Psoas muscle (tissue), 8 donors: Measurements from ENCODE around the gene TSPAN2. TPM values are rescaled to one million over a fixed set of nuclear protein-coding genes. Genes with fewer than 3 reads are reported as not detected.

ENCODE experiments used
- ATAC-seq, 4 donors: fragments of 200-7000 bp; cut with Tn5 transposase; one replicate each; pipeline ENCODE4 v1.9.1; 2020; ENCODE audit warnings: moderate library complexity in 3 of 4, mild to moderate bottlenecking in 2 of 4
- DNase-seq, 2 donors: peaks; one replicate each; pipeline ENCODE4 v3.0.0-alpha.2; 2020
- H3K27ac ChIP-seq: fragments of 200-600 bp; one replicate; pipeline ENCODE4 v1.8.0; 2022
- H3K27me3 ChIP-seq, 3 donors: fragments of 200-600 bp in 1 of 3; one replicate each; pipeline versions ENCODE4 v1.6.1 to v1.8.0; 2013 to 2022; ENCODE audit warnings: low read length in 2 of 3, mild to moderate bottlenecking in 2 of 3, moderate library complexity in 1 of 3; ENCODE audit not compliant: insufficient read depth in 3 of 3
- H3K36me3 ChIP-seq, 2 donors: fragments of 200-600 bp in 1 of 2; one replicate each; pipeline versions ENCODE4 v1.6.1 to v1.8.0; 2013 to 2022; ENCODE audit warnings: low read depth in 1 of 2, mild to moderate bottlenecking in 1 of 2, moderate library complexity in 1 of 2; ENCODE audit not compliant: insufficient read depth in 1 of 2
- H3K4me1 ChIP-seq: fragments of 200-600 bp; one replicate; pipeline ENCODE4 v1.8.0; 2022
- H3K4me3 ChIP-seq: fragments of 200-600 bp; one replicate; pipeline ENCODE4 v1.8.0; 2022; ENCODE audit warnings: mild to moderate bottlenecking
- H3K9me3 ChIP-seq: fragments of 200-600 bp; one replicate; pipeline ENCODE4 v1.8.0; 2022
- WGBS, 3 donors: extraction: QIAGEN DNeasy Blood & Tissue Kit; methylation state at CpG; one replicate each; pipeline versions ENCODE4 v1.1.6 to v1.1.7; 2013; 5-methylcytosine and 5-hydroxymethylcytosine counted together
- intact Hi-C, 2 donors: fragments of 100-400 bp; cut with DNase I; formaldehyde crosslinking; loops; one replicate each; pipeline versions ENCODE4 v1.11.0 to v1.14.2; 2022
- polyA plus RNA-seq, 3 donors: library from polyadenylated mRNA; stranded (reverse); fragments of 200-250 nt; gene quantifications; one replicate each; pipeline ENCODE4 v1.2.3, GENCODE V29; 2013
- total RNA-seq, 4 donors: library from RNA; stranded (reverse); fragmentation: NEBNext Ultra II Directional in 2 of 4; extraction: Animal tissue kit (Norgen Biotek cat#: 25700) in 2 of 4; gene quantifications; one replicate each; pipeline versions ENCODE4 v1.2.1 to v1.2.4, GENCODE V29; 2021 to 2023
- TF ChIP-seq, protein P1 (sequence below): fragments of 200-600 bp; IDR thresholded peaks from one replicate; pipeline ENCODE4 v1.8.0; 2022; ENCODE audit warnings: antibody characterized with exemption
- donor health status: healthy with polysubstance abuse.
- donor health status: DM: no; HTN: no; CAD: no; lungs with moderate emphysema.
- donor health status: Bipolar disorder and iron deficiency.
- donor health status: healthy.
- donor health status: DM: yes; HTN: yes; CAD: no.
- donor health status: DM: no; HTN: no; CAD: no.
- donor health status: DM: no; HTN: no; CAD: no.
- donor health status: DM: yes; HTN: yes; CAD: no.

Gene TSPAN2
- total and polyA plus RNA-seq, 7 donors = 0.87 to 2.3 (median 1.4) TPM

DNA sequence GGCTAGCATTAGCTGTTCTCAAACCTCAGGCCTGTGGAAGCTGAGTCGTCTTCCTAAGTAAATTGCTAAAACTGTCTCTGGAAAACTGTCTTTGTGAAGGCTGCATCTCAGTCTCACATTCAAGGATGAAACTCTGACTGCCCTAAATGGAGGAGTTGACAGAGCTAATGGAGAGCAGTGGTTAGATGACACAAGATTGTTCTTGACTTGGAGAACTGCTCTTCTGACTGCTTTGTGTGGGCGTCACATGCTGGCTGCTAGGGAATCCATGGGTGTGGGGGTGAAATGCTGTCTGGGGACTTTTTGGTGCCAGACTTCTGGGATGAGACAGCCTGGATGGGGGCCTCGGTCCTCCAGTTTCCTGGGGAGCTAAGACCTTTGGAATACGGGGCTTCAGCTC lies 24.5 kb upstream of the TSPAN2 start:
- 83 to 85% (median 84%) methylated on average over 4 of the region's 4 CpGs for WGBS, 3 donors
- DNase-seq = no peak
- Histone ChIP-seq H3K27me3 (no peaks in the 10 kb centered on the region), H3K4me1 (no peaks in the 10 kb centered on the region), H3K9me3 (no peaks in the 10 kb centered on the region), H3K27ac (no peak overlapping the region), H3K36me3 (no peaks in the 10 kb centered on the region), H3K4me3 (no peak overlapping the region)
- TF ChIP-seq, protein P1, sequence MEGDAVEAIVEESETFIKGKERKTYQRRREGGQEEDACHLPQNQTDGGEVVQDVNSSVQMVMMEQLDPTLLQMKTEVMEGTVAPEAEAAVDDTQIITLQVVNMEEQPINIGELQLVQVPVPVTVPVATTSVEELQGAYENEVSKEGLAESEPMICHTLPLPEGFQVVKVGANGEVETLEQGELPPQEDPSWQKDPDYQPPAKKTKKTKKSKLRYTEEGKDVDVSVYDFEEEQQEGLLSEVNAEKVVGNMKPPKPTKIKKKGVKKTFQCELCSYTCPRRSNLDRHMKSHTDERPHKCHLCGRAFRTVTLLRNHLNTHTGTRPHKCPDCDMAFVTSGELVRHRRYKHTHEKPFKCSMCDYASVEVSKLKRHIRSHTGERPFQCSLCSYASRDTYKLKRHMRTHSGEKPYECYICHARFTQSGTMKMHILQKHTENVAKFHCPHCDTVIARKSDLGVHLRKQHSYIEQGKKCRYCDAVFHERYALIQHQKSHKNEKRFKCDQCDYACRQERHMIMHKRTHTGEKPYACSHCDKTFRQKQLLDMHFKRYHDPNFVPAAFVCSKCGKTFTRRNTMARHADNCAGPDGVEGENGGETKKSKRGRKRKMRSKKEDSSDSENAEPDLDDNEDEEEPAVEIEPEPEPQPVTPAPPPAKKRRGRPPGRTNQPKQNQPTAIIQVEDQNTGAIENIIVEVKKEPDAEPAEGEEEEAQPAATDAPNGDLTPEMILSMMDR = no peak
- ATAC-seq = no peak
- intact Hi-C loops = loop anchor here (1.0 to 5.0 kb wide), 3 partner anchors 61 to 134 kb away; no protein-coding TSS in a partner anchor

GRCh38 chr1:115112496-115113375 lies 23.4 kb upstream of the TSPAN2 start:
- Histone ChIP-seq H3K4me1 (no peaks in the 10 kb centered on the region), H3K27ac (no peak overlapping the region), H3K36me3 (no peaks in the 10 kb centered on the region), H3K27me3 (no peaks in the 10 kb centered on the region), H3K4me3 (no peak overlapping the region), H3K9me3 (no peaks in the 10 kb centered on the region)
- WGBS, 3 donors = 24 to 27% (median 25%) methylated on average over 18 of the region's 18 CpGs
- TF ChIP-seq, protein P1 = peak; percentile 93
- intact Hi-C loops = loop anchor here (1.0 to 5.0 kb wide), 3 partner anchors 60 to 133 kb away; no protein-coding TSS in a partner anchor
- DNase-seq = no peak
- ATAC-seq = peak in 2 of 4 donors; percentile 49 to 58

- WGBS, 3 donors = 83 to 84% (median 84%) methylated on average over 5 of the region's 5 CpGs
Measured at GRCh38 chr1:115107516-115108260, 18.4 kb upstream of the TSPAN2 start.

DNA sequence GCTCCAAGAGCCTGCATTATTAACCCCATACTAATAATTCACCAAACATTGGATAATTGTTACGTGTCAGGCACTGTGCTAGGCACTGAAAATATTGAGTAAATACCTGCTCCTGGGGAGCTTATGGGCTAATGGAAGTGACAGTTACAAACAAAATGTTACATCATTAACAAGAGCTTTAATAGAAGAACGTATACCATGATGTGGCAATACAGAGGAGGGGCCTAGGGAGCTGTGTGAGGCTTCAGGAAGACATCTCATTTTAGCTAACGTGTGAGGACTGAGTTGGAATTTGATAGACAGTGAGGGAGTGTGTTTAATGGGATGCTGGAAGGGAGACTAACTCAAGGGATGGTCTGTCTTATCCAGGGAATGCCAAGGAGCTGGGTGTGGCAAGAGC lies 16.5 kb upstream of the TSPAN2 start:
- no peak for ATAC-seq
- H3K4me3 ChIP-seq = no peak overlapping the region
- DNase-seq = no peak
- no peaks in the 10 kb centered on the region for H3K27me3 ChIP-seq
- H3K27ac ChIP-seq = no peak overlapping the region
- no peaks in the 10 kb centered on the region for H3K4me1 ChIP-seq
- H3K36me3 ChIP-seq = no peaks in the 10 kb centered on the region
- intact Hi-C loops = no loop called here
- TF ChIP-seq, protein P1 = no peak
- WGBS, 3 donors = 64 to 72% (median 66%) methylated on average over 3 of the region's 3 CpGs
- H3K9me3 ChIP-seq = no peaks in the 10 kb centered on the region

More at GRCh38 chr1:115107516-115108260, 18.4 kb upstream of the TSPAN2 start:
- no peak for DNase-seq
- H3K27me3 ChIP-seq = no peaks in the 10 kb centered on the region
- H3K4me3 ChIP-seq = no peak overlapping the region
- ATAC-seq = no peak
- no peaks in the 10 kb centered on the region for H3K9me3 ChIP-seq
- TF ChIP-seq, protein P1 = no peak
- H3K4me1 ChIP-seq = no peaks in the 10 kb centered on the region
- no peak overlapping the region for H3K27ac ChIP-seq
- intact Hi-C loops = no loop called here
- H3K36me3 ChIP-seq = no peaks in the 10 kb centered on the region
